Brain microvascular endothelial cell (primary cell): ENCODE results near the gene ASGR2.

ENCODE experiments used
- DNase-seq: peaks from one replicate; pipeline ENCODE4 v3.0.0-alpha.2; 2020
- H3K27ac ChIP-seq: fragments of 250-450 bp; sonication (Bioruptor Pico); 2 replicates; pipeline ENCODE4 v1.5.1; 2020; ENCODE audit warnings: mild to moderate bottlenecking, moderate library complexity
- H3K27me3 ChIP-seq: fragments of 250-450 bp; sonication (Bioruptor Pico); replicated peaks from 2 replicates; pipeline ENCODE4 v1.5.1; 2020; ENCODE audit warnings: mild to moderate bottlenecking
- H3K36me3 ChIP-seq: fragments of 250-450 bp; sonication (Bioruptor Pico); replicated peaks from 2 replicates; pipeline ENCODE4 v1.5.1; 2020; ENCODE audit warnings: mild to moderate bottlenecking
- H3K4me3 ChIP-seq: 2 replicates; pipeline ENCODE4 v1.5.1; 2011; ENCODE audit warnings: low read depth, mild to moderate bottlenecking, control low read depth, low read length, moderate library complexity
- in situ Hi-C: cut with HindIII; loops from 2 replicates; pipeline ENCODE4 v1.10.0; 2017; ENCODE audit warnings: low sequenced_read_pairs, low pct_ligation_motif_present
- TF ChIP-seq, protein P1 (sequence below): IDR thresholded peaks from 2 replicates; pipeline ENCODE4 v1.5.1; 2011; ENCODE audit warnings: low read depth, mild to moderate bottlenecking, moderate library complexity, low read length, control low read depth, inconsistent platforms; ENCODE audit errors: missing control alignments

The ASGR2 gene

GRCh38 chr17:7136266-7136877 lies 21.8 kb upstream of the ASGR2 start:
- H3K4me3 ChIP-seq = no peak overlapping the region
- H3K27me3 ChIP-seq = peaks cover 17% of the 10 kb centered on the region
- in situ Hi-C loops = no loop called here
- DNase-seq = peak; percentile 29
- H3K27ac ChIP-seq = no peak overlapping the region
- TF ChIP-seq, protein P1, sequence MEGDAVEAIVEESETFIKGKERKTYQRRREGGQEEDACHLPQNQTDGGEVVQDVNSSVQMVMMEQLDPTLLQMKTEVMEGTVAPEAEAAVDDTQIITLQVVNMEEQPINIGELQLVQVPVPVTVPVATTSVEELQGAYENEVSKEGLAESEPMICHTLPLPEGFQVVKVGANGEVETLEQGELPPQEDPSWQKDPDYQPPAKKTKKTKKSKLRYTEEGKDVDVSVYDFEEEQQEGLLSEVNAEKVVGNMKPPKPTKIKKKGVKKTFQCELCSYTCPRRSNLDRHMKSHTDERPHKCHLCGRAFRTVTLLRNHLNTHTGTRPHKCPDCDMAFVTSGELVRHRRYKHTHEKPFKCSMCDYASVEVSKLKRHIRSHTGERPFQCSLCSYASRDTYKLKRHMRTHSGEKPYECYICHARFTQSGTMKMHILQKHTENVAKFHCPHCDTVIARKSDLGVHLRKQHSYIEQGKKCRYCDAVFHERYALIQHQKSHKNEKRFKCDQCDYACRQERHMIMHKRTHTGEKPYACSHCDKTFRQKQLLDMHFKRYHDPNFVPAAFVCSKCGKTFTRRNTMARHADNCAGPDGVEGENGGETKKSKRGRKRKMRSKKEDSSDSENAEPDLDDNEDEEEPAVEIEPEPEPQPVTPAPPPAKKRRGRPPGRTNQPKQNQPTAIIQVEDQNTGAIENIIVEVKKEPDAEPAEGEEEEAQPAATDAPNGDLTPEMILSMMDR = peak; percentile 96
- H3K36me3 ChIP-seq = no peaks in the 10 kb centered on the region

GRCh38 chr17:7133916-7134315 lies 19.3 kb upstream of the ASGR2 start:
- Histone ChIP-seq H3K27me3 (peaks cover 8% of the 10 kb centered on the region), H3K4me3 (no peak overlapping the region), H3K36me3 (no peaks in the 10 kb centered on the region), H3K27ac (no peak overlapping the region)
- TF ChIP-seq, protein P1 = no peak
- DNase-seq = no peak
- in situ Hi-C loops = no loop called here

DNA sequence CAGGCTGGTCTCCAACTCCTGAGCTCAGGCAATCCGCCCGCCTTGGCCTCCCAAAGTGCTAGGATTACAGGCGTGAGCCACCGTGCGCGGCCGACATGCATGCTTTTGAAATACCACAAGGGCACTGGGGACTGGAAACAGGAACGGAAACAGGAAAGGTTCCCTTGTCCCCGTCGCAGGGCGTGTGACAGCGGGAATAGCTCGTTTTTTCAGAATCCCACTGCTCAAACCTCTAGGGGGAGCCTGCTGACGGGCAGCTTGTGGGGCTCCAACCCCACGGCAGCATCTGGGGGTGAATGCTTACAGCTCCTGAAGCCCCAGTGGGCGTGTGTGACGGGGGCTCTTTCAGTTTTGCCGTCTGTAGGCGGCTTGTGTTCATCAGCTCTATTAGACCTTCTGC lies 18.8 kb upstream of the ASGR2 start:
- in situ Hi-C loops = no loop called here
- H3K27ac ChIP-seq = no peak overlapping the region
- H3K4me3 ChIP-seq = no peak overlapping the region

DNA sequence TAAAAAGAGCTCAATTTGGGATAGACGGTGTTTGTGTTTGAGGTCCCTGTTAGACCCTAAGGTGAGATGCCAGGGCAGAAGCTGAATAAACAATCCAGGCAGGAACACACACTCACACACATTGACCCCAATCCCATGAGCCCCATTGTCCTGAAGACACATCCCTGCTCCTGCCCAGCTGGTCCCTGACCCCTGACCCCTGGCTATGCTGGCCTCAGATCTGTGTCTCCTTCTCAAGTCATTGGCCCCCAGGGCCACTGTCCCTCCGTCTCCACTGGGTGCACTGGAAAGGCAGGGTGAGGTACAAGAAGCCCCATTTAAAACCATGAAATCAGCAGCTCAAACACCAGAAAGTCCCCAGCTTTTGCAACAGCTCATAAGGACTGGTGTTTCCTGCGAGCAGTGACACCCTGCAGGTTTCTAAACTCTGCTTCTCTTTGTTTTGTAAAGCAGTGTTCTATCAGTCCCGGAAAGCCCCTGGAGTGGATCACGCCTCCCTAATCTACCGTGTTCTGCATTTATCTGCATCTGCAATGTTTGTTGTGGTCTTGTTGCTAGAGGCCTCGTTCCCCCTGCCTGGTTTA lies 18.0 kb upstream of the ASGR2 start:
- no peak overlapping the region for H3K4me3 ChIP-seq
- peaks cover 8% of the 10 kb centered on the region for H3K27me3 ChIP-seq
- no peak overlapping the region for H3K27ac ChIP-seq
- TF ChIP-seq, protein P1 = no peak
- peak; percentile 17 for DNase-seq
- no peaks in the 10 kb centered on the region for H3K36me3 ChIP-seq
- in situ Hi-C loops = no loop called here

More for the DNA sequence above, 18.8 kb upstream of the ASGR2 start:
- TF ChIP-seq, protein P1 = peak; percentile 69
- Histone ChIP-seq H3K27me3 (peaks cover 8% of the 10 kb centered on the region), H3K36me3 (no peaks in the 10 kb centered on the region)
- DNase-seq = no peak

GRCh38 chr17:7131423-7131791 lies 16.8 kb upstream of the ASGR2 start:
- DNase-seq = no peak
- Histone ChIP-seq H3K27ac (no peak overlapping the region), H3K36me3 (no peaks in the 10 kb centered on the region), H3K4me3 (no peak overlapping the region), H3K27me3 (no peaks in the 10 kb centered on the region)
- in situ Hi-C loops = no loop called here
- TF ChIP-seq, protein P1 = no peak
